ENCODE data around the gene CEP95.
"Not testable (repeated sequence)": the region's sequence is repeated elsewhere in the genome, so short reads cannot be mapped to it uniquely, and the experiment has no call there.

Gene CEP95

GRCh38 chr17:64506576-64507412, at the start of gene CEP95:
Gene CEP95, plus strand, starts transcription at chr17:64506977. Its CDS starts 121 bp downstream, at chr17:64507098.
- DNase-seq, result peak; percentile 97

GRCh38 chr17:64457156-64457555, 49.6 kb upstream of the CEP95 start:
- peak; percentile 54 for DNase-seq

GRCh38 chr17:64458756-64459155, 48.0 kb upstream of the CEP95 start:
- DNase-seq, result no peak

- peak; percentile 43 for DNase-seq
Observed at GRCh38 chr17:64459284-64459747, 47.5 kb upstream of the CEP95 start.

GRCh38 chr17:64459818-64460217, 47.0 kb upstream of the CEP95 start:
- not testable (repeated sequence) for DNase-seq

GRCh38 chr17:64460955-64461354, 45.8 kb upstream of the CEP95 start:
- DNase-seq, result no peak

- DNase-seq, result no peak
Observed at GRCh38 chr17:64461788-64462187, 45.0 kb upstream of the CEP95 start.

- peak; percentile 17 for DNase-seq
Observed at GRCh38 chr17:64466019-64466735, 40.6 kb upstream of the CEP95 start.

- not testable (repeated sequence) for DNase-seq
Observed at GRCh38 chr17:64466834-64467233, 39.9 kb upstream of the CEP95 start.

GRCh38 chr17:64470625-64471024, 36.2 kb upstream of the CEP95 start:
- no peak for DNase-seq

- DNase-seq, result no peak
Observed at GRCh38 chr17:64471440-64471839, 35.3 kb upstream of the CEP95 start.

GRCh38 chr17:64472564-64472963, 34.2 kb upstream of the CEP95 start:
- no peak for DNase-seq

GRCh38 chr17:64477849-64478248, 28.9 kb upstream of the CEP95 start:
- DNase-seq, result no peak

- no peak for DNase-seq
Observed at GRCh38 chr17:64480951-64481350, 25.8 kb upstream of the CEP95 start.

- no peak for DNase-seq
Observed at GRCh38 chr17:64484380-64484779, 22.4 kb upstream of the CEP95 start.

GRCh38 chr17:64488301-64488700, 18.5 kb upstream of the CEP95 start:
- DNase-seq, result no peak

- DNase-seq, result peak; percentile 18
Observed at GRCh38 chr17:64491034-64491860, 15.5 kb upstream of the CEP95 start.

- DNase-seq, result peak; percentile 80
Observed at GRCh38 chr17:64491994-64492393, 14.8 kb upstream of the CEP95 start.

- DNase-seq, result no peak
Observed at GRCh38 chr17:64492481-64493109, 14.2 kb upstream of the CEP95 start.

- DNase-seq, result no peak
Observed at GRCh38 chr17:64494121-64494520, 12.7 kb upstream of the CEP95 start.

GRCh38 chr17:64495300-64495699, 11.5 kb upstream of the CEP95 start:
- DNase-seq, result not testable (repeated sequence)

GRCh38 chr17:64496348-64496785, 10.4 kb upstream of the CEP95 start:
- no peak for DNase-seq
